ENCODE results near the gene ANAPC13.

The ANAPC13 gene

GRCh38 chr3:134463676-134464063 lies 22.1 kb downstream of the ANAPC13 start:
- Histone ChIP-seq H3K9me3 (ENCODE audit: control insufficient read depth, insufficient read depth, low read depth, low read length) (no peaks in the 10 kb centered on the region), H3K4me1 (ENCODE audit: control insufficient read depth, insufficient read depth, low read length) (no peaks in the 10 kb centered on the region), H3K4me3 (ENCODE audit: low read depth, low read length) (no peak overlapping the region), H3K36me3 (ENCODE audit: control insufficient read depth in 2 of 2, insufficient read depth in 1 of 2, low read length in 2 of 2) (no peaks in the 10 kb centered on the region), H3K27ac (ENCODE audit: extremely low read depth, low read depth, low read length) (no peak overlapping the region)
- CTCF ChIA-PET: interaction anchor here (0.6 to 1.2 kb wide), 2 partner anchors 9 to 913 kb away, joined by 3 read pairs; no protein-coding TSS in a partner anchor
- TF ChIP-seq SP7 (tag by site-specific recombination; IDR thresholded peaks at IDR 0.05): no peak
- TF ChIP-seq ZNF174 (tag by site-specific recombination; IDR thresholded peaks at IDR 0.05): no peak
- no peak for TF ChIP-seq ZNF341 (tag by site-specific recombination; IDR thresholded peaks at IDR 0.05; ENCODE audit: low read depth)
- TF ChIP-seq ZSCAN4 (tag by site-specific recombination; IDR thresholded peaks at IDR 0.05): no peak
- no peak for TF ChIP-seq ZNF548 (tag by site-specific recombination; IDR thresholded peaks at IDR 0.05)
- TF ChIP-seq ZNF133 (tag by site-specific recombination; IDR thresholded peaks at IDR 0.05): no peak
- no peak for TF ChIP-seq ZNF837 (tag by site-specific recombination; IDR thresholded peaks at IDR 0.05)
- TF ChIP-seq ZNF266 (tag by site-specific recombination; IDR thresholded peaks at IDR 0.05; ENCODE audit: low read depth): no peak
- no peak for TF ChIP-seq ZNF354C (tag by site-specific recombination; IDR thresholded peaks at IDR 0.05; ENCODE audit: borderline replicate concordance, low read depth)
- no peak for TF ChIP-seq ZNF175 (tag by site-specific recombination; IDR thresholded peaks at IDR 0.05)
- POLR2A ChIA-PET: no interaction called here

DNA sequence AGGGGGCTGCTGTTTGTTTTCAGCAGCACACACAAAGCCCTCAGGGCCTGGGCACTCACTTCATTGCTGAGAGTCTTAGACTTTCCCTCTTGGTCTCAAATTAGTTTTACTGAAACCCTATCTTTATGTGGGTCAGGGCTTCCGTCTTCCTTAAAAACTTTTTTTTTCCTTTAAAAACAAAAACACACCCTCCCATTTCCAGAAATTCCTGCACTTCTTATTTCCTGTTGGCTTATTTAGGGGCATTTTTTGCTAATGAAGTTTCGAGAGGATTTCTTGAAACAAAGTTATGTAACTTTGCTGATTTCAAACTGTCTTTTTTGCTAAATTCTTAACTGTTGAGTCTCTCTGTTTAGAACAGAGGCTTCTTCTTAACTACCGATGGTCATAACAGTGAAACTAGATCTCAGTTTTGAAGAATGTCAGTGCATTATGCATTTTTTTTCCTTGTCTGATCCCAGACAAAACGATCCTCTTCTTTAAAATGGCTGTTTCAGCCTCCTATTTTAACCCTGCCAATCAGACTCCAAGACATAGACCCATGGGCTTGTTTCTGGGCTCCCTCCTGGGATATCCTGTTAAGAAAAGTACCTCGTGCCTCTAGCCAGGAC lies 23.3 kb downstream of the ANAPC13 start:
- ChIA-PET POLR2A (interaction anchor here (0.6 kb wide), 1 partner anchor 10 kb away, joined by 6 read pairs; no protein-coding TSS in a partner anchor), CTCF (no interaction called here)
- H3K9me3 ChIP-seq (ENCODE audit: control insufficient read depth, insufficient read depth, low read depth, low read length): no peaks in the 10 kb centered on the region
- no peak overlapping the region for H3K4me3 ChIP-seq (ENCODE audit: low read depth, low read length)
- H3K4me1 ChIP-seq (ENCODE audit: control insufficient read depth, insufficient read depth, low read length): no peaks in the 10 kb centered on the region
- TF ChIP-seq, protein P1, sequence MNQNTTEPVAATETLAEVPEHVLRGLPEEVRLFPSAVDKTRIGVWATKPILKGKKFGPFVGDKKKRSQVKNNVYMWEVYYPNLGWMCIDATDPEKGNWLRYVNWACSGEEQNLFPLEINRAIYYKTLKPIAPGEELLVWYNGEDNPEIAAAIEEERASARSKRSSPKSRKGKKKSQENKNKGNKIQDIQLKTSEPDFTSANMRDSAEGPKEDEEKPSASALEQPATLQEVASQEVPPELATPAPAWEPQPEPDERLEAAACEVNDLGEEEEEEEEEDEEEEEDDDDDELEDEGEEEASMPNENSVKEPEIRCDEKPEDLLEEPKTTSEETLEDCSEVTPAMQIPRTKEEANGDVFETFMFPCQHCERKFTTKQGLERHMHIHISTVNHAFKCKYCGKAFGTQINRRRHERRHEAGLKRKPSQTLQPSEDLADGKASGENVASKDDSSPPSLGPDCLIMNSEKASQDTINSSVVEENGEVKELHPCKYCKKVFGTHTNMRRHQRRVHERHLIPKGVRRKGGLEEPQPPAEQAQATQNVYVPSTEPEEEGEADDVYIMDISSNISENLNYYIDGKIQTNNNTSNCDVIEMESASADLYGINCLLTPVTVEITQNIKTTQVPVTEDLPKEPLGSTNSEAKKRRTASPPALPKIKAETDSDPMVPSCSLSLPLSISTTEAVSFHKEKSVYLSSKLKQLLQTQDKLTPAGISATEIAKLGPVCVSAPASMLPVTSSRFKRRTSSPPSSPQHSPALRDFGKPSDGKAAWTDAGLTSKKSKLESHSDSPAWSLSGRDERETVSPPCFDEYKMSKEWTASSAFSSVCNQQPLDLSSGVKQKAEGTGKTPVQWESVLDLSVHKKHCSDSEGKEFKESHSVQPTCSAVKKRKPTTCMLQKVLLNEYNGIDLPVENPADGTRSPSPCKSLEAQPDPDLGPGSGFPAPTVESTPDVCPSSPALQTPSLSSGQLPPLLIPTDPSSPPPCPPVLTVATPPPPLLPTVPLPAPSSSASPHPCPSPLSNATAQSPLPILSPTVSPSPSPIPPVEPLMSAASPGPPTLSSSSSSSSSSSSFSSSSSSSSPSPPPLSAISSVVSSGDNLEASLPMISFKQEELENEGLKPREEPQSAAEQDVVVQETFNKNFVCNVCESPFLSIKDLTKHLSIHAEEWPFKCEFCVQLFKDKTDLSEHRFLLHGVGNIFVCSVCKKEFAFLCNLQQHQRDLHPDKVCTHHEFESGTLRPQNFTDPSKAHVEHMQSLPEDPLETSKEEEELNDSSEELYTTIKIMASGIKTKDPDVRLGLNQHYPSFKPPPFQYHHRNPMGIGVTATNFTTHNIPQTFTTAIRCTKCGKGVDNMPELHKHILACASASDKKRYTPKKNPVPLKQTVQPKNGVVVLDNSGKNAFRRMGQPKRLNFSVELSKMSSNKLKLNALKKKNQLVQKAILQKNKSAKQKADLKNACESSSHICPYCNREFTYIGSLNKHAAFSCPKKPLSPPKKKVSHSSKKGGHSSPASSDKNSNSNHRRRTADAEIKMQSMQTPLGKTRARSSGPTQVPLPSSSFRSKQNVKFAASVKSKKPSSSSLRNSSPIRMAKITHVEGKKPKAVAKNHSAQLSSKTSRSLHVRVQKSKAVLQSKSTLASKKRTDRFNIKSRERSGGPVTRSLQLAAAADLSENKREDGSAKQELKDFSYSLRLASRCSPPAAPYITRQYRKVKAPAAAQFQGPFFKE (tag by site-specific recombination; IDR thresholded peaks at IDR 0.05; ENCODE audit: borderline replicate concordance): no peak
- TF ChIP-seq ZNF155 (tag by site-specific recombination; IDR thresholded peaks at IDR 0.05) (no peak), SCRT2 (tag by site-specific recombination; IDR thresholded peaks at IDR 0.05) (no peak), ZNF416 (tag by site-specific recombination; IDR thresholded peaks at IDR 0.05) (no peak), ZNF221 (tag by site-specific recombination; IDR thresholded peaks at IDR 0.05; ENCODE audit: borderline replicate concordance) (no peak), ZNF354C (tag by site-specific recombination; IDR thresholded peaks at IDR 0.05; ENCODE audit: borderline replicate concordance, low read depth) (no peak)
- H3K27ac ChIP-seq (ENCODE audit: extremely low read depth, low read depth, low read length): no peak overlapping the region
- no peaks in the 10 kb centered on the region for H3K36me3 ChIP-seq (ENCODE audit: control insufficient read depth in 2 of 2, insufficient read depth in 1 of 2, low read length in 2 of 2)

- no peaks in the 10 kb centered on the region for H3K4me1 ChIP-seq (ENCODE audit: control insufficient read depth, insufficient read depth, low read length)
- H3K9me3 ChIP-seq (ENCODE audit: control insufficient read depth, insufficient read depth, low read depth, low read length): no peaks in the 10 kb centered on the region
- H3K36me3 ChIP-seq (ENCODE audit: control insufficient read depth in 2 of 2, insufficient read depth in 1 of 2, low read length in 2 of 2): no peaks in the 10 kb centered on the region
- POLR2A ChIA-PET: no interaction called here
- no peak overlapping the region for H3K27ac ChIP-seq (ENCODE audit: extremely low read depth, low read depth, low read length)
- H3K4me3 ChIP-seq (ENCODE audit: low read depth, low read length): no peak overlapping the region
- CTCF ChIA-PET: no interaction called here
- TF ChIP-seq ZNF394 (tag by site-specific recombination; IDR thresholded peaks at IDR 0.05; ENCODE audit: borderline replicate concordance) (no peak), ZFP69B (tag by site-specific recombination; IDR thresholded peaks at IDR 0.05) (no peak), KLF7 (tag by site-specific recombination; IDR thresholded peaks at IDR 0.05; ENCODE audit: borderline replicate concordance) (no peak), ZNF677 (tag by site-specific recombination; IDR thresholded peaks at IDR 0.05) (no peak), MYNN (tag by site-specific recombination; IDR thresholded peaks at IDR 0.05; ENCODE audit: borderline replicate concordance) (no peak), ZNF701 (tag by site-specific recombination; IDR thresholded peaks at IDR 0.05) (no peak), TCF7L2 (IDR thresholded peaks at IDR 0.05; ENCODE audit: borderline replicate concordance, low read depth, low read length) (no peak)
- TF ChIP-seq, protein P2, sequence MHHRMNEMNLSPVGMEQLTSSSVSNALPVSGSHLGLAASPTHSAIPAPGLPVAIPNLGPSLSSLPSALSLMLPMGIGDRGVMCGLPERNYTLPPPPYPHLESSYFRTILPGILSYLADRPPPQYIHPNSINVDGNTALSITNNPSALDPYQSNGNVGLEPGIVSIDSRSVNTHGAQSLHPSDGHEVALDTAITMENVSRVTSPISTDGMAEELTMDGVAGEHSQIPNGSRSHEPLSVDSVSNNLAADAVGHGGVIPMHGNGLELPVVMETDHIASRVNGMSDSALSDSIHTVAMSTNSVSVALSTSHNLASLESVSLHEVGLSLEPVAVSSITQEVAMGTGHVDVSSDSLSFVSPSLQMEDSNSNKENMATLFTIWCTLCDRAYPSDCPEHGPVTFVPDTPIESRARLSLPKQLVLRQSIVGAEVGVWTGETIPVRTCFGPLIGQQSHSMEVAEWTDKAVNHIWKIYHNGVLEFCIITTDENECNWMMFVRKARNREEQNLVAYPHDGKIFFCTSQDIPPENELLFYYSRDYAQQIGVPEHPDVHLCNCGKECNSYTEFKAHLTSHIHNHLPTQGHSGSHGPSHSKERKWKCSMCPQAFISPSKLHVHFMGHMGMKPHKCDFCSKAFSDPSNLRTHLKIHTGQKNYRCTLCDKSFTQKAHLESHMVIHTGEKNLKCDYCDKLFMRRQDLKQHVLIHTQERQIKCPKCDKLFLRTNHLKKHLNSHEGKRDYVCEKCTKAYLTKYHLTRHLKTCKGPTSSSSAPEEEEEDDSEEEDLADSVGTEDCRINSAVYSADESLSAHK (tag by site-specific recombination; IDR thresholded peaks at IDR 0.05): no peak
Observed at GRCh38 chr3:134460965-134461364, 24.8 kb downstream of the ANAPC13 start.

Measured in HEK293 (cell line).